DMS79 (cell line): ENCODE results near the gene CBY2.

Source experiments
- DNase-seq: peaks from one replicate; lab custom pipeline; 2025; lab: John Stamatoyannopoulos, UW

CBY2 gene

GRCh38 chr13:45702869-45703391 is 810 bp downstream of the CBY2 start:
- no peak for DNase-seq

GRCh38 chr13:45704211-45704739 is 2.2 kb downstream of the CBY2 start:
- DNase-seq = no peak

- no peak for DNase-seq
These were observed 3.0 kb downstream of the CBY2 start for GRCh38 chr13:45704854-45705695.

GRCh38 chr13:45705918-45706317 is 3.8 kb downstream of the CBY2 start:
- DNase-seq = no peak

- DNase-seq = no peak
These were observed 5.5 kb downstream of the CBY2 start for GRCh38 chr13:45707516-45708100.

GRCh38 chr13:45711951-45712350 is 9.8 kb downstream of the CBY2 start:
- no peak for DNase-seq

GRCh38 chr13:45713106-45713690 is 11.1 kb downstream of the CBY2 start:
- DNase-seq = no peak

GRCh38 chr13:45713721-45714120 is 11.6 kb downstream of the CBY2 start:
- DNase-seq = no peak

GRCh38 chr13:45714170-45714569 is 12.1 kb downstream of the CBY2 start:
- DNase-seq = no peak

GRCh38 chr13:45715351-45715750 is 13.2 kb downstream of the CBY2 start:
- DNase-seq = no peak

GRCh38 chr13:45717349-45717748 is 15.2 kb downstream of the CBY2 start:
- DNase-seq = no peak

GRCh38 chr13:45718063-45718462 is 15.9 kb downstream of the CBY2 start:
- no peak for DNase-seq

GRCh38 chr13:45718992-45719391 is 16.9 kb downstream of the CBY2 start:
- no peak for DNase-seq

GRCh38 chr13:45721203-45721731 is 19.1 kb downstream of the CBY2 start:
- DNase-seq = no peak

GRCh38 chr13:45723798-45724197 is 21.7 kb downstream of the CBY2 start:
- no peak for DNase-seq

GRCh38 chr13:45728759-45729158 is 26.6 kb downstream of the CBY2 start:
- no peak for DNase-seq

GRCh38 chr13:45731455-45731854 is 29.3 kb downstream of the CBY2 start:
- no peak for DNase-seq

- DNase-seq = no peak
These were observed 30.8 kb downstream of the CBY2 start for GRCh38 chr13:45732916-45733315.

GRCh38 chr13:45733361-45733760 is 31.2 kb downstream of the CBY2 start:
- no peak for DNase-seq

- DNase-seq = no peak
These were observed 35.5 kb downstream of the CBY2 start for GRCh38 chr13:45737571-45738017.

- DNase-seq = no peak
These were observed 40.9 kb downstream of the CBY2 start for GRCh38 chr13:45742985-45743384.

GRCh38 chr13:45744979-45745378 is 42.9 kb downstream of the CBY2 start:
- DNase-seq = no peak
